A549 (cell line): Measurements from ENCODE around the gene NDUFB10.

ENCODE experiments used
- BHLHE40 ChIP-seq: IDR thresholded peaks from 2 replicates; pipeline ENCODE4 v1.6.1; 2012; ENCODE audit warnings: low read depth, low read length, inconsistent platforms
- POLR2A ChIP-seq: IDR thresholded peaks from 2 replicates; pipeline ENCODE4 v1.6.1; 2012; ENCODE audit warnings: mild to moderate bottlenecking, low read length
- RFX5 ChIP-seq: fragments of 450-650 bp; IDR thresholded peaks from 2 replicates; pipeline ENCODE4 v1.7.1; 2014; ENCODE audit warnings: antibody characterized with exemption, mild to moderate bottlenecking, moderate library complexity
- SMC3 ChIP-seq: fragments of >200 bp; sonication (Bioruptor Twin); formaldehyde crosslinking; IDR thresholded peaks from 3 replicates; pipeline ENCODE4 v1.6.1; 2018; ENCODE audit warnings: inconsistent platforms
- USF2 ChIP-seq: fragments of 450-650 bp; IDR thresholded peaks from 2 replicates; pipeline ENCODE4 v1.6.1; 2014; ENCODE audit warnings: antibody characterized with exemption
- TF ChIP-seq, protein P1 (sequence below): fragments of >200 bp; sonication (Bioruptor Twin); formaldehyde crosslinking; IDR thresholded peaks from 3 replicates; pipeline ENCODE4 v1.5.1; 2016

- TF ChIP-seq, protein P1, sequence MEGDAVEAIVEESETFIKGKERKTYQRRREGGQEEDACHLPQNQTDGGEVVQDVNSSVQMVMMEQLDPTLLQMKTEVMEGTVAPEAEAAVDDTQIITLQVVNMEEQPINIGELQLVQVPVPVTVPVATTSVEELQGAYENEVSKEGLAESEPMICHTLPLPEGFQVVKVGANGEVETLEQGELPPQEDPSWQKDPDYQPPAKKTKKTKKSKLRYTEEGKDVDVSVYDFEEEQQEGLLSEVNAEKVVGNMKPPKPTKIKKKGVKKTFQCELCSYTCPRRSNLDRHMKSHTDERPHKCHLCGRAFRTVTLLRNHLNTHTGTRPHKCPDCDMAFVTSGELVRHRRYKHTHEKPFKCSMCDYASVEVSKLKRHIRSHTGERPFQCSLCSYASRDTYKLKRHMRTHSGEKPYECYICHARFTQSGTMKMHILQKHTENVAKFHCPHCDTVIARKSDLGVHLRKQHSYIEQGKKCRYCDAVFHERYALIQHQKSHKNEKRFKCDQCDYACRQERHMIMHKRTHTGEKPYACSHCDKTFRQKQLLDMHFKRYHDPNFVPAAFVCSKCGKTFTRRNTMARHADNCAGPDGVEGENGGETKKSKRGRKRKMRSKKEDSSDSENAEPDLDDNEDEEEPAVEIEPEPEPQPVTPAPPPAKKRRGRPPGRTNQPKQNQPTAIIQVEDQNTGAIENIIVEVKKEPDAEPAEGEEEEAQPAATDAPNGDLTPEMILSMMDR = no peak
- no peak for TF ChIP-seq RFX5
- TF ChIP-seq BHLHE40 = no peak
- no peak for TF ChIP-seq SMC3
- TF ChIP-seq USF2 = no peak
- no peak for TF ChIP-seq POLR2A
These were observed 30.2 kb upstream of the NDUFB10 start for GRCh38 chr16:1929105-1929504.
